ENCODE results near the gene ULBP1.
"Not testable (repeated sequence)": the region's sequence is repeated elsewhere in the genome, so short reads cannot be mapped to it uniquely, and the experiment has no call there.

ULBP1 gene

DNA sequence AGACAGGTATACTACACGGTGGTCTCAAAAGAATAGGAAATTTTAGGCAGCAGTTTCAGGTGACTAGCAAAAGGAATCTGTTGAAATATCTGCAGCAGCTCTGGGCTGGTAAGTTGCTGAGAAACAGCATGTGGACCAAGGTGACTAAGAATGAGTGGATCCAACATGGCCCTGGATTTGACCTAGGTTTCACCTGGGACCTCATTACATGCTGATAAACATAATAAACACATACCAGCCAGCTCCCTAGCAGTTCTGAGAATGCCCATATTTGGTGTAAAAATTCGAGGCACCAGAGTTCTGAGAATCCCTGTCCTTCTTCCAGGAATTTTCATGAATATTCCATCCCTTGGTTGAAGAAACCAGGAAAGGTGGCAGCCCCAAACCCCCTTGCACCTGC, 10.4 kb upstream of the ULBP1 start:
- DNase-seq (ENCODE audit: low read depth, low spot score), result not testable (repeated sequence)

DNA sequence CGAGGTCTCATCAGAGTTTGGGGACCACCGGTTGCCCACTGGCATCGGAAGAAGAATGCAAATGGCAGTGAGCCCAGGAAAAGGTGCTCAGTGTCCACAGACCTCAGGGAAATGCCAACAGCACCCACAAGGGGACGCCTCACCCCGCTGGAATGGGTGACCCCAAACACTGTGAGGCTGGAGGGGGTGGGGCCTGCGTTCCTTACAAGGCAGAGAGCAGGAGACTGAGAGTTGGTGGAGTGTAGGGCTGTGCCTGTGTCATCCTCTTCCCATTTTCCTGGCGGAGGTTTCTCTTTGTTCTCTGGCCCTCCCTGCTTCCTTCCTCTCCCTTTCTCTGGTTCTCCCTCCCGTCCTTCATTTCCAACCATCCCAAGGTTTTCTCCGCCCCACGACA, 9.8 kb upstream of the ULBP1 start:
- DNase-seq (ENCODE audit: low read depth, low spot score), result not testable (repeated sequence)

DNA sequence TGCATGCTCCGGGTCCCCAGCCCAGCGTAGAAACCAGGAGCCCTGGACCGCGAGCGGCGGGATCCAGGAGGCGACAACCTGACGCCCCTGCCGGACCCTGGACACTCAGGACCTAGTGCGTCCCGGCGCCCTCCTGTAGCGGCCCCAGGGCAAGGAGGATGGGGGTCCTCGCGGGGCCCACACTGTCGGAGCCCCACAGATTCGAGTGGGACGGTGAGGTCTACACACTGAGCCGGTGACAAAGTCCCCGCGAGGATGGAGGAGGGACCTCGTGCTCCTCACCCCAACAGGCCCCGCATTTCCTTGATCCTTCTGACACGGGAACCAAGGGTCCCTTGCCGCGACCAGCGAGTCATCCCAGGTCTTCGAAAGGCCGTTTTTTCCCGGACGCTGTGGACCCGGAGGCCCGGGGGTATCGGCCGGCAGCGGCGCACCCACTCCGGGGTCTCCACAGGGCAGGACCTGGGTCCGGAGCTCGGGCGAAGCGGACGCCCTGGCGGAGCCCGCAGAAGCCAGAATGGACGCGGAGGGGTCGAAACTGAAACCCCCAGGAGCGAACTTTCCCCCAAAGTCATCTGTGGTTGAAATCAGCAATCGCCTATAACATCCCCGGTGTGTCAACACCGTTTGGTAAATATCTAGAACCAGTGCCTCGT, 9.3 kb upstream of the ULBP1 start:
- not testable (repeated sequence) for DNase-seq (ENCODE audit: low read depth, low spot score)

DNA sequence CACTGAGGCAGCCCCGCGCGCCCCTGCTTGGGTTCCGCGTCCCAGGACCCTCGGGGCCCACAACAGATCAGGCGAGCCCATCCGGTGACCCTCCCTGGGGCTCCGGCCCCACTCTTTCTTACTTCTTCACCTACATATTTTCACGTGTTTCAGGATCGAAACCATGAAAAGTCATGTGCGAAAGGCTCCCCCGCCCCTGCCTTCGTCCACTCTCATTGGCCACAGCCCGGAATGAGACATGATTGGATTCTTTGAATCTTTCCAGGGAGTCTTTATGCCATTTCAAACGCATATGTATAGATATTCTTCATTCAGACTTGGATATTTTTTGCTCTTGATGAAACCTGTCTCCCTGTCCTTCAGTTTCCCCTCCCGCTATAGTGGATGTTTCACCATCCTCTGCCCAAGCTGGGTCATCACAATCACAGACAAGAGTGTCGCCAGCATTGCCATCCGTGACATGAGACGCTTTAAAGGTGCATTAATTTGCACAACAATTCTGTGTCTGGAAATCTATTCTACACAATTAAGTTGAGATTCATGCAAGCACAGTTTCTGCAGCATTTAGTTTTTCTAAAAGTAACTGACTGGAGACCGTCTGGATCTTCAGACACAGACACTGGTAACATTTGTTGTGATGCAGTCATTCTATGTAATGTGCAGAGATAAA, 8.6 kb upstream of the ULBP1 start:
- not testable (repeated sequence) for DNase-seq (ENCODE audit: low read depth, low spot score)

DNA sequence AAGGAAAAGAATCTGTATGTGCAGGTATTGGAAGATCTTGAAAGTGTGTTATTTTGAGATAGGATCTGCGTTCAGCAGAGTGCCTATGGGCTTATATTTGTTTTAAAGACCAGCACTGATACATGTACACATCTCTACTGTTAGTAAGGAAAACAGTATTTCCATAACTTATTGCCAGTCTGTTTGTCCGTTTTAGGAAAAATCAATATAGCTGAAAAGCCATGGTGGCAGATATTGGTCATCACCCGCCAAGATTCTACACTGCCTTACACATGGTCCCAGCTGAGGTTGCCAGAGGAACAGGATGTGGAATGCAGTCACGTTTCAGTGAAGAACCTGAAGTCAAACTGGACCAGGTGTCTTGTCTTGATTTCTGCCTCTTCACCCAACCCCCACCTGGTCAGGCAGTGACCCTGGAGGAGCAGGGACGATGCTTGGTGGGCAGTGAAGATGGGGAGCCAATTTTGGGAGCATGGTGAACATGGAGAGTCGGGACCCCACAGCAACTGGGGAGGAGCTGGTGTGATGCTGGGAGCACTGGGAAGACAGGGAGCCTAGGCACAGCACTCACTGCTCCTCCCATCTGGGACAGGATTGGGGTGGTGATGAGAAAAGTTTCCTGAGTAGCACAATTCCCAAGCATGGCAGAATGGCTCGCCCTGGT, 8.0 kb upstream of the ULBP1 start:
- not testable (repeated sequence) for DNase-seq (ENCODE audit: low read depth, low spot score)

DNA sequence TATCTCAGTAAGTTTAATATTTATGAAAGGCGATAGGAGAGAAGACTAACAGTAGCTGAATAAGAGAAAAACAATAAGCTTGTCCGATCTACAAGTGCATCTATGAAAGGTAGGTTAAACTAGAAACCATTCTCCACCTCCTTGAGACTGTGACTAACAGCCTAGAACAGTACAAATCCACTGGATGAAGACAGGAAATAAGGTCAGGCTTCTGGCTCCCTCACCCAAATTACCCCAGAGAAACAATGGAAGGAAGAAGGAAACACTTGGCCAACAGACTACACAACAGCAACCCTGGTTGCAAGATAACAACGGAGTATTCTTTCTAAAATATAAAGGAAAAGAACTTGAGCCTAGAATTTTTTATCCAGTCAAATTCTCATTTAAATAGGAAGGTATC, 5.6 kb upstream of the ULBP1 start:
- DNase-seq (ENCODE audit: low read depth, low spot score), result not testable (repeated sequence)

DNA sequence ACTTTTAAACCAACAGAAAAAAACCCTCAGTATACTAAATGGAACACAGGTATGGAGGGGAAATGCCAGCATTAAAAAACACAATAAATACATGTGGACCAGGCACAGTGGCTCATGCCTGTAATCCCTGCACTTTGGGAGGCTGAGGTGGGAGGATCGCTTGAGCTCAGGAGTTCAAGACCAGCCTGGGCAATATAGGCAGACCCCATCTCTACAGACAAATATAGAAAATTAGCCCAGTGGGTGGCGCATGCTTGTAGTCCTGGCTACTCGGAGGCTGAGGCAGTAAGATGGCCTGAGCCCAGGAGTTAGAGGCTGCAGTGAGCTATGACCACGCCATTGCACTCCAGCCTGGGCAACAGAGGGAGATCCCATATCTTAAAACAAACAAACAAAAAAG, 3.9 kb upstream of the ULBP1 start:
- DNase-seq (ENCODE audit: low read depth, low spot score), result not testable (repeated sequence)

DNA sequence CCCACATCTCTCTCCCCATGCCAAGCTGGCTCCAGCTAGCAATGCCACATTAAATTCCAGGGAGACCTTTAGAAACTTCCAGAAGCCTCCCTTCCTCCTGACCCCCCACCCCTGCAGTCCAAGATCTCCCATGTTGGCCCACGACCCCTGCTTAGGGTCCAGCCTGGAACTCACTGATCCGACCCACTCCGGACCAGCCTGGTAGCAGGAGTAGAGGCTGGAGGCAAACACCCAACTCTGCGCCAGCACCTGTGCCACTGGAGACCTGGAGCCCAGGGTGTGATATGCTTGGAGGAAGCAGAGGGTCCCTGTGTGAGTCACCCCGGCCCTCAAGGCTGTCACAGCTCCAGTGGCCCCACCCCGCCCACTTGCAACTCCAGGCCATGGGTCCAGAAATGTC, 3.3 kb upstream of the ULBP1 start:
- DNase-seq (ENCODE audit: low read depth, low spot score), result no peak

DNA sequence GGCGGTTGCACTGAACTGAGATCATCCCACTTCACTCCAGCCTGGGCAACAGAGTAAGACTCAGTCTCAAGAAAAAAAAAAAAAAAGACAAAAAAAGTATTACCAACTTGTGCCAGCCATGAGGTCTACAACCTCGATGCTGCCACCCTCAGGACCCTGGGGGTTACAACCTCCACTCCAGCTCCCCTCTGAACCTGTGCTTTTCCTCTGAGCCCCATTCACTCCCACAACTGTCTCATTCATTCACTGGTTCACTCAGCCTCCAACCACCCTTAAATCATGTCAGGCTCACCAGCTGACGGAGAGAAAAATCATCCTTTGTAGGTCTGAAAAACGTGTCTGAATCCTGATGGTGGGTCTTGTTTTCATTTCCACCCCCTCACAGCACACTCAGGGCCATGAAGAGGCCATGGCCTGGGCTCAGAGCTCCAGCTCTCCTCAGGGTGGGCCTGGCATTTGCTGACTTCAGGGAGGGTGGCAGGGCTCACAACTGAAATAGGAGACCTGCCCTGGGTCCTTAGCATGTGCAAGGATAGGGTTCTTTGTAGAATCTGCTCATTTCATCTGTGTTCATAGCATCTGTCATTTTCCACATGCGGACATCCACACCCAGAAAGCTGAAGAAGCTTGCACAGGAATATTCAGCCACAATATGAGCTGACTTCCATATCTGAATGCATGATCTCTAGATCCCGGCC, 1.9 kb upstream of the ULBP1 start:
- no peak for DNase-seq (ENCODE audit: low read depth, low spot score)

DNA sequence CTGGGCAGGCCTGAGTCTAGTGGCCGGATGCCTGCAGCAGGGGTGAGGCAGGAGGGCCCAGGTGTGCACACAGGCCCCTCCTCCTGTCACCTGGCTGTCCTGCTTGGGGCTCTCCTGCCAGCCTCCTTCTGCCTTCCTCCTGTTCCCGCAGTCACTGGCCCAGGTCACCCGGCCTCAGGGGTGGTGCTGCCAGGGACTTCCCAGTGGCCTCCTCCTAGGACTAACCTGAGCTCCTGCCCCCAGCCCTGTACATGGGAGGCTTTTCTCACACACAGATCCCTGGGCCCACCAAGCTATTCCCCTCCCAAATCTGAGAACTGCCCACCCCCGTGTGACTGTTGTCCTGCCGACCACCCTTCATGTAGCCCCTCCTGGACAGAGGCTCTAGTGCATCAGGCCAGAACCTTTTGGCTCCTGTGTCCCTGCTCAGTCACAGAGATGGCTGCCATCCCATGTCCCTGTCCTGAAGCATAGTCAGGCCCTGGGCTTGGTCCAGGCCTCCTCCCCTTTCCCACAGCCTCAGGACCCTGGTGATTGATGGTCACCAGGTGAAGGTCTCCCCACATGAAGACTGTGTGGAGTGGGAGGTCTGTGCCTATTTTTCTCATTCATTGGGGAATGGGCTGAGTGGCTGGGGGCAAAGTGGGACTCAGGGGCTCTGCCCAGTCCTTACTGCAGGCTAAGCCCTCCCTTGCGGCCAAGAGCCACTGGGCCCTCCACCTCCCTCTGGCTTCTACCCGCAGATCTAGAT, 1.1 kb upstream of the ULBP1 start:
- no peak for DNase-seq (ENCODE audit: low read depth, low spot score)

DNA sequence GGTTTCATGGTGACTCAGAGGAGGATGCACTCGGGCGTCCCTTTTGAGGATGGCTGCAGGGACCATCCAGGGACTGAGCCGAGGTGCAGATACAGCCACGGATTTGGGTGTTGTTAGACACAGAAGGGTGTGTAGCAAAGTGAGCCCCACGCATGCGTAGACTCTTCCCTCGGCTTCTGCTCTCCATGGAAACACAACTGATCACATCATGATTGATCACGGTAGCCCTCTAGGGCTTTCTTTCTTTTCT, 606 bp upstream of the ULBP1 start:
- no peak for DNase-seq (ENCODE audit: low read depth, low spot score)

DNA sequence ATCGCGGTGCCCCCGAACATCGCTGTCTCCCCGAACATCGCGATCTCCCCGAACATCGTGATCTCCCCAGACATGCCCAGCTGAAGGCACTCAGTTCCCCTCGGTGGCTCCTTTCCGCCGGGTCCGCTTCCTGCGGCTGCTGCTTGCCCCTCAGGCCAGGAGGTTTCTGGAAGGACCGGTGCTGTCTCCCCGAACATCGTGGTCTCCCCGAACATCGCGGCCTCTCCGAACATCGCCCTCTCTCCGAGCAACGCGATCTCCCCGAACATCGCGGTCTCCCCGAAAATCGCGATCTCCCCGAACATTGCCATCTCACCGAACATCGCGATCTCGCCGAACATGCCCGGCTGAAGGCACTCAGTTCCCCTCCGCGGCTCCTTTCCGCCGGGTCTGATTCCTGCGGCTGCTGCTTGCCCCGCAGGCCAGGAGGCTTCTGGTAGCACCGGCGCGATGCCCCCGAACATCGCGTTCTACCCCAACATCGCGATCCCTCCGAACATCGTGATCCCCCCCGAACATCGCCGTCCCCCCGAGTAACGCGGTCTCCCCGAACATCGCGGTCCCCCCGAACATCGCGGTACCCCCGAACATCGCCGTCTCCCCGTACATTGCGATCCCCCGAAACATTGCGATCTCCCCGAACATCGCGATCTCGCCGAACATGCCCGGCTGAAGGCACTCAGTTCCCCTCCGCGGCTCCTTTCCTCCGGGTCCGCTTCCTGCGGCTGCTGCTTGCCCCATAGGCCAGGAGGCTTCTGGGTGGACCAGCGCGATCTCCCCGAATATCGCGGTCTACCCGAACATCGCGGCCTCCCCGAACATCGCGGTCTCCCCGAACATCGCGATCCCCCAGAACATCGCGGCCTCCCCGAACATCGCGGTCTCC, 808 bp downstream of the ULBP1 start:
- DNase-seq (ENCODE audit: low read depth, low spot score), result no peak

DNA sequence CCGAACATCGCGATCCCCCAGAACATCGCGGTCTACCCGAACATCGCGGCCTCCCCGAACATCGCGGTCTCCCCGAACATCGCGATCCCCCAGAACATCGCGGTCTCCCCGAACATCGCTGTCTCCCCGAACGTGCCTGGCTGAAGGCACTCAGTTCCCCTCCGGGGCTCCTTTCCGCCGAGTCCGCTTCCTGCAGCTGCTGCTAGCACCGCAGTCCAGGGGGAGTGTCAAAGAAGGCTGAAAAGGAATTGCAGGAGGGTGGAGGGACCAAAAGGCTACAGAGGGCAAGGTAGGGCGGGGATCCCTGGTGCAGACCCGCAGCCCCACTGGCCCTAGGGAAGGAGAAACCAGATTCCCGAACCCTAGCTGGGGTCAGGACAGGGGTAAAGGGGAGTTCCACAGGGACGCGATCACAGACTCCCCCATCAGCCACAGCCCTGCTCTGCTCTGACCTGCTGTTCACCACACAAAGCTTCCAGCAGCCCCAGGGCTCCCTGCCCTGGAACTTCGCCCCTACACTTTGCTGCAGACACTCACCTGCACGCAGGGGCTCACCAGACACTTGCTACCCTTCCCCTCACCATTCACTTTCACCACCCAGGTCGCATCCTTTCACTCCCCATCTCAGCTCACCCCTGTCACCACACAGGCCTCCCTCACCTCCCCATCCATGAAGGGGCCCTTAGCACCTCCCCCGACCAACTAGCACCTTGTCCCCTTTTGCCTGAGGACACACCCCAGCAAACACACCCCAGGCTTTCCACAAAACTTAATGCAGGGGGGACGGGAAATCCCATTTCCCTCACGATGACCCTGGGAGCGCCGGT, 1.7 kb downstream of the ULBP1 start:
- no peak for DNase-seq (ENCODE audit: low read depth, low spot score)

DNA sequence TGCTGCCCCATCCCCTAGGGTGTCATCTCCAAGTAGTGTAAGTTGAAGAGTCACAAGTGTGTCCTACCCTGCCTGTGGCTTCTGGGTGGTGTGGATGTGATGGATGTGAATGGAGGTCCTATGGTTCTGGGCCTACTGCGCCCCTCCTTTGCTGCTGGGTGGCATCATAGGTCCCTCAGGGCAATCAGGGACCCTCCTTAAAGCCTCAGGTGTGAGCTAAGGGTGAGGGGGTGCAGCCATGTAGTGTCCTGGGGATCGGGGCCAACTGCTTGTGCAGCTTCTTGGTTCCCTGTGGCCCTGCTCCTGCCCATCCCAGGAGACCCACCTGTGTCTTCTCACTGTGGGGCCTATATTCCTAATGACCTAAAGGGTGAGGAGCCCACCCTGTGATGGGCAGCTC, 2.6 kb downstream of the ULBP1 start:
- DNase-seq (ENCODE audit: low read depth, low spot score), result not testable (repeated sequence)

DNA sequence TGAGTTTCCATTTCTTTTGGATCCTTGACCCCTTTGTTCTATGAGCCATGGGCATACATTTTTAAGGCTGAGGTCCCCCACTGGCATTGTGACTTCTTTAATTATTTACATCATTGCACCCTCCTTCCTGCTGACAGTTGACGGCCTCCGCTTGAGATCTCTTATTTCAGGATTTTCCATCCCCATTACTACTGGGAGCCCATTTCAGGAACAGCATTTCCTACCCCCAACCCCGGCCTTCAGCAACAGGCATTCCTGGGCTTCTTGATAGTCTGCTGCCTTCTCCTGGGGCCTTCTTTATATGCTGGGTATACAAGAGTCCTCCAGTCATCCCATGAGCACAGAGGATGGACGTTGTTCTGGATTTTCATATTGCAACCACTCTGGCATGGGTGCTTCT, 3.8 kb downstream of the ULBP1 start:
- DNase-seq (ENCODE audit: low read depth, low spot score), result no peak

DNA sequence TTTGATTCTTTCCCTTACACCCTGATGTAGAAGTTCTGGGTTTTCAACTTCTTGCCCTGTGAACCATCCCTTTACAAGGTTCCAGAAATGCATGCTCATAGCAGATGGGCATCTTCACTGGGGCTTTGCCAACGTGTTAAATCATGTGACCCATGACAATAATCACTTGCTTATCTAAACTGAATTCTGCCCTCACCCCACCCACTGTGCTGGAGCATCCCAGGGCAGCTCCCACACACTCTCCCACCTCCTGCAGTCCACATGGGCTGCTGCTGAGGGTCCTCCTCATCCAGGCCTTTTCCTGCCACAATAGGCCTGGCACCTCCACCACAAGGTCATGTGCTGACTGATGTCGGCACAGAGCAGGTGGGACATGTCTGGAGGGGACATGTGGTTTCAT, 4.3 kb downstream of the ULBP1 start:
- DNase-seq (ENCODE audit: low read depth, low spot score), result not testable (repeated sequence)

DNA sequence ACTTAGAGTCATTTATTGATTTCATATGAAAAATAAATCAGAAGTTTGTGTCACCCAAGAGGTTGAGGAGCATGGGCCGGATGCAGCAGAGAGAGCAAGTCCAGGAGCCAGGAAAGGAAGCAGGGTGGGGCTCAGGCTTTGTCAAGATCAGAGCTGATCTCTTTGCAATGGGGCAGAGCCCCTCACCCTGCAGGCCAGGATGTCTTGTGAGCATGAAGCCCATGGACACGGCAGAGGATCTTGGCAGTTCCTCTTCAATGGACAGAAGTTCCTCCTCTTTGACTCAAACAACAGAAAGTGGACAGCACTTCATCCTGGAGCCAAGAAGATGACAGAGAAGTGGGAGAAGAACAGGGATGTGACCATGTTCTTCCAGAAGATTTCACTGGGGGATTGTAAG, 5.2 kb downstream of the ULBP1 start:
- not testable (repeated sequence) for DNase-seq (ENCODE audit: low read depth, low spot score)

DNA sequence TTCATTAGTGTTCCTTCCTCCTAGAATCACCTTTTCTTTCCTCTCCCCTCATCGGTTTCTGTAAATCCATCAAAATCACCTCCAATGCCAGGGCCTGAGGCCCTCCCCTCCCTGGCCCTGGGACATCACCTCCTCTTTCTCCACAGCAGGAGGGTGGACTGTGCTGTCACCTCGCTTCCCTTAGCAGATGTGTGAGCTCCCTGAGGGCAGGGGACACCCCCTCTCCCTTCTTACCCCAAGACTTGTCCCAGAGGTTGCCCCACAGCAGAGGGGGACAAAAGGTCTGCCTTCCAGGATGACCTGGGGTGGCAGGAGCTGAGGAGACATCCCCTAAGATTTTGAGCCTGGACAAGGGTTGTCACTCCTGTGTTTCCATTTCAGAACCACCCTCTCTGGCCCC, 5.9 kb downstream of the ULBP1 start:
- DNase-seq (ENCODE audit: low read depth, low spot score), result no peak

DNA sequence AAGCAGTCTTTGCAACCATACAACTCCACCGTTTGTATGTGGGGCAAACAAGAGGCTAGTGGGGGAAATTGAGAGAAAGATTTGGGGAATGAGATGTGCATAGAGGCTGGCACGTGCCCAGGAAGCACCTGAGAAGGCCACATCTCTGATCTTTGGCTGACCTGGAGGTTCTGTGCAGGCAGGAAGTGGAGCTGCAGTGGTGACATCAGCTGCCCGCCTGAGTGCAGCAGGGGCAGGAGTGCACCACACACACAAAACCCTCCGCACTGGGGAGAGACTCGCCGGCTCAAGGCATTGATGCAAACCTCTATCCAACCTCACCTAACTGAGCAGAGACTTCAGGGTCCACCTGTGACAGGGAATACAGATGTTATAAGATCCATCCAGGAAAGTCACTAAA, 10.7 kb downstream of the ULBP1 start:
- DNase-seq (ENCODE audit: low read depth, low spot score), result not testable (repeated sequence)

DNA sequence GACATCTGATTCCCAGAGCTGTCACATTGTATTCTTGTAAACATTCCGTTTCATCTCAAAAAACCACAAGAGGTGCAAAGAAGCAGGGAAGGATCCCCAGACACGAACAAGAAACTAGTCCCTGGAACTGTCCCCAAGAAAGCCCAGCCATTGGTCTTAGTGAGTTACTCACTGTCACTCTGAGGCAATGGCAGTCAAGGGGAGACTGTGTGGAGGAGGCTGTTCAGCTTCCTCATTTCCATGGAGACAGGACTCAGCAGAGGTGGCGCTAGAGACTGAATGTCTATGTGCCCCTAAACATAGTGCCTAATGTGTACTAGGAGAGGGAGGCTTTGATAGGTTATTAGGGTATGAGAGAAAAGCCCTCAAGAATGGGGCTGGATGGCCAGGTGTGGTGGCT, 11.1 kb downstream of the ULBP1 start:
- no peak for DNase-seq (ENCODE audit: low read depth, low spot score)
